CD4-positive, alpha-beta T cell treated with Interleukin-17A for 4 hours (primary cell): ENCODE measurements around the gene CFAP53.

Experiments used
- DNase-seq: peaks from one replicate; pipeline ENCODE4 v3.0.0-alpha.2; 2020; ENCODE audit warnings: mixed read lengths

CFAP53 gene

DNA sequence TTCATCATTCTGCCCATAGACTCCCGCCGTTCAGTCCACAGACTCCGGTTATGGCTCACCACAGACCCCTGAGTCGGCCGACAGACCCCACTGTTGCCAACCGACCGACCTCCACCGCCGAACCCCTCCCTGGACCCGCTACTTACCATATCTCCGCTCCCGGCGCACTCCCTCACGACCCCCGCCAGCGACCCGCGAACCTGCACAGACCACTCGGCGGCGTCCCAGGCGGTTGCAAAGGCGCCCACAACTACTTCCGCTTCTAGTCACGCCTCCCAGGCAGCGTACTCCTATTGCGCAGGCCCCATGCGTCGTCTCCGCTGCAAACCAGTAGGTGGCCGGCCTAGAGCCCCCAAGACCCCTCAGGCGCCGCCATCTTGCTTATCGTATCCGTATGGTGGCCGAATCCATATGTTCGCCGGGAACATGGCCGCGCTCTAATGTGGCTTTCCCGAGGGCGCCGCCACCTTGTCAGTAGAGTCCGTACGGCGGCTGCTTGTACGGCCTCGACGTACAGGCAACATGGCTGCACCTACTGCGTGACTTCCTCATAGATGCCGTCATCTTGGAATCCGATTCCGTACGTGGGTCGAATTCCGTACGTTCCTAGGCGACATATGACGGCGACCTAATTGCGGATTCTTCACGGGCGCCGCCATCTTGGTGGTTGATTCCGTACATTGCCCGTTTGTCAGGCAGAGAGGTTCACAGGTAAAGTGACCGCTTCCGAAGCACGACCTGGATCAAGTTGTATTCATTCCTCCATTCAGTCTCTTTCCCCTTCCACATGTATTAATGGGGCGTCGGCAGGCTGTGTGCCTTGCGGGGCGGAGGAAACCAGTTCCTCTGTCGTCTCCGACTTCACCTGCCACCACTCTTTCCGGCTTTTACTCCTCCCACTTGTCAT, 21.4 kb upstream of the CFAP53 start, which contains the start of gene CXXC1:
TSS of gene CXXC1 (minus strand) at position 252 of the 907 bp plus-strand sequence. CDS start at position 149, 103 bp downstream.
- DNase-seq: peak; percentile 96

DNA sequence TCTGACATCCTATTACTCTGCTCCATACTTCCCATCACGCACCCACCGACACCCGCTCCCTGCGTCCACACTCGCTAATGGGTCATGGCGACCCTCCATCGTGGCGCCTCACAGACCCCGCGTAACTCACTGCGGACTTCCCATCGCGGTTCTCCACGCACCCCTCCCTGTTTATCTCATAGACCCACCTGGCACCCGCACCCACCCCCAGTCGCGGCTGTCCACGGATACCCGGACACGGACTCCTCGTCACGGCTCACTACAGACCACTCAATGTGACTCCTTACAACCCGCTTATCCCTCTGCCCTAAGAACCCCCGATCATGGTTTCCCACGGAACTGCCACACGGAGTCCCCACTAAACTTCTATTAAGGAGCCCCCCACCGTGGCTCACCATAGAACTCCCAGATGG, 20.7 kb upstream of the CFAP53 start:
- no peak for DNase-seq

DNA sequence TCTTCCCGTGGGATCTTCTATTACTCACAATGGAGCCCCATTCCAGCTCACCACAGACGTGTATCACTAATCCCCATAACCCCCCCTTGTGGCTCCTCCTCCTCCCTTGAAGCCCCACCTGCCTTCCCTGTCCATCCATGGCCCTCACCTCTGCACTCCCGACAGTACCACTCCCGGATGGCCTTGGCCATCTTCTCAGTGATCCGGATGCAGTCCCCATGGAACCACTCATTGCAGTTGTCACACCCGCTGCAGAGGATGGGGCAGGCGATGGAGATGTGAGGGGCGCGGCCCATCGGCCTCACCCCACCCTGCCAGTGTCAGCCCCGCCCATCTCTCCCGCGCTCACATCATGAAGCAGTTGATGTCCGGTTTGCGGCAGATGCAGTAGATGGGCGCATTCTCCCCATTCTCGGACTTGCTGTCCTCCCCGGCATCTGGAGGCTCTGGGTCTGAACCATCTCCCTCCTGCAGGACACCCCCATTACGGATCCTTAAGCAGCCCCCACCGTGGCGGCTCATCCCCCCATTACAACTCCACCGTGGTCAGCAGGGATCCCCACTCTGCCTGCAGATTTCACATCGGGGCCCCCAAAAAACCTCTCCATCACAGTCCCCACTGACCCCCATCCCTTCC, 20.2 kb upstream of the CFAP53 start:
- no peak for DNase-seq

DNA sequence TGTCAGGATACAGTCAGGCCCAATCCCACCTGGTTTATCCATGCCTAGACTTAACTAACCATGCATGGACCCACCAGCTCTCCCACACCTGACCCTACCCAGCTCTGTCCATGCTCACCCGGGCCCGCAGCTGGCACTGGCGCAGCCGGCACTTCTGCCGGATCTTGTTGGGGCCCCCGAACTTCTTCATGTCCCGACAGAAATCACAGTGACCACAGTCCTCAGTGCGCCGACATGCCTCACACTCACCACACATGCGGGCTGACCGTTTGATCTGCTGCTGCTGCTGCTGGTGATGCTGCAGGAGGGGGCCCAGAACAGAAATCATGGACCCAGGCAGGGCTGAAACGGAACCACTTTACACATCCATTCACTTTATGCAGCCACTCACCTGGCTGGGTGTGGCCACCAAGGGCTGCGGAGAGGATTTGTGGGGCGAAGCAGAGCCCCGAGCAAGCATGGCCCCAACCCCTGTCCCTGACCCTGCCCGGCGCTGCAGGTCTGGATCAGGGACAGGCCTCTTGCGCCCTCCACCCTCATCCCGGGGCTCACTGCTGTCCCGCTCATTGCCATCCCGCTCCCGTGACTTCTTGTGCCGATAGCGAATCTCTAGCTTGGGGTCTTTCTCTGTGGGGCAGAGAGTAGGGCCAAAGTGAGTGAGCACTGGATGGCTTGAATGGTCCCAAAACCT, 19.5 kb upstream of the CFAP53 start:
- no peak for DNase-seq

DNA sequence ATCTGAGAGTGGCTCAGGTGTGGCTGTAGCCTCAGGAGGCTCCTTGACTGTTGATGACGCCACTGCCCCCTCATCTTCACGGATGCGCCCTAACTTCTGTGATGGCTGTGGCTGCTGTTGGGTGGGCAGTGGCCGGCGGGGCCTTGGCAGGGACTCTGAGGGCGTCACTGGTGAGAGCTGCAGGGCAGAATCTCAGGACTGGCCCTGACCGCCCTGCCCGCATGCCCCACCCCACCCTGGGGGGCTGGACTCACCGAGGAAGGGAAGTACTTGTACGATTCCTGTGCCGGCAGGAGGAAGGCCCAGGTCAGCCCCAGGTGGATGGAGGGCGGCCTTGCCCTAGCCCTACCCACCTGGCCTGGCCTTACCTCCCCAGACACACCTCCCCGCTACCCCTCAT, 18.8 kb upstream of the CFAP53 start:
- DNase-seq: no peak

DNA sequence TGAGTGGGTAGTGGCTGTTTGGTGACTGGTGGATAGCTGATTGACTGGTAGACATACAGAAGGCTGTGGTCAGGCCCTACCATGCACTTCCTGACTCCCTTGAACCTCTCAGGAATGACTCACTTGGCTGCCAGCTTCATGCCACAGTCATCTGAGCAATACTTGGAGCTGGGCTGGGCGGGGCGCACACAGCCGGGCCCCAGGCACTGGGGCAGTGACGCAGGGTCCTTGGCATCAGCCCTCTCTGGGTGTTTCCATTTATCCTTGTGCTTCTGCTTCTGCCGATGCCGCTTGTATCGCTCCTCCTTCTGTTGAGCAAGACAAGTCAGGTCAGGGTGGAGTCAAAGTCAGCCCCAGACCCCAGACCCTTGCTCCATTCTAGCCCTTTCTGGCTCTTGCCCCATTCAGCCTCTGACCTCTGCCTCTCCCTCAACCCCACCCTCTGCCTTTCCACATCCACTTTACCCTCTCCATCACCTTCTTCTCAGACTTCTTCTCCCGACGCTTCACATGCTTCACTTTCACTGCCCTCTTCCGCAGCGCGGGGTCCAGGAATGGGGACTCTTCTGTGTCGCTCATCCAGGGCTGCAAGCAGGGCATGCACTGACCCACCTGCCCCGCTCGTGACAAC, 18.1 kb upstream of the CFAP53 start:
- no peak for DNase-seq

DNA sequence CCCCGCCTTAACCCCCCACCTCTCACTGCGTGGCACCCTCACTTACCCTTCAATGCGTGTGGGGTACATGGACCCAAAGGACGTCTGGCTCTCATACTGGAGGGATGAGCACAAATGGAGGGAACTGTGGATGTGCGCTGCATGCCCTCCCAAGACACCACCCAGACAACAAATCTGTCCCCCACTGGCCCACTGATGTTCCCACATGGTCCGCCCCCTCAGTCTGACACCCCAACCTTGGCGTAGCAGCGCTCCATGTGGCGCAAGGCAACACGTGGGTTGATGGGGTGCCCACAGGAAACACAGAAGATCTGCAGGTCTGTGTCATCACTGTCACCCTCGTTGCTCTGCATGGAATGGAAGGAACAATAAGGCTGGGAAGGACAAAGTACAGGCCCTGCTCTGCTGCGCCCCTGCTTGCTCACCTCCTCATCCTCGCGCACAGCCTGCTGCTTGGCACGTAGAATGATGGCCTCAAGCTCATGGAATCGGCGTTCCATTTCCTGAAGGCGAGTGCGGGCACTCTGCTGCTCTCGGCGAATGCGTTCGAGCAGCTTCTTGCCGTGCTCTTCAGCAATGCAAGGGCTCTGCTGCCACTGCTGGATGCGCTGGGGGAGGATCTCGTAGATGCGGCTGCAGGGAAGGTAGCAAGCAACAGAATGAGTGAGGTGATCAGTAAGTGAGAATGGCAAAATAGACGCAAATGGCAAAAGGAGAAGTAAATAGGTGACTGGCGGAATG, 17.3 kb upstream of the CFAP53 start:
- DNase-seq: no peak

DNA sequence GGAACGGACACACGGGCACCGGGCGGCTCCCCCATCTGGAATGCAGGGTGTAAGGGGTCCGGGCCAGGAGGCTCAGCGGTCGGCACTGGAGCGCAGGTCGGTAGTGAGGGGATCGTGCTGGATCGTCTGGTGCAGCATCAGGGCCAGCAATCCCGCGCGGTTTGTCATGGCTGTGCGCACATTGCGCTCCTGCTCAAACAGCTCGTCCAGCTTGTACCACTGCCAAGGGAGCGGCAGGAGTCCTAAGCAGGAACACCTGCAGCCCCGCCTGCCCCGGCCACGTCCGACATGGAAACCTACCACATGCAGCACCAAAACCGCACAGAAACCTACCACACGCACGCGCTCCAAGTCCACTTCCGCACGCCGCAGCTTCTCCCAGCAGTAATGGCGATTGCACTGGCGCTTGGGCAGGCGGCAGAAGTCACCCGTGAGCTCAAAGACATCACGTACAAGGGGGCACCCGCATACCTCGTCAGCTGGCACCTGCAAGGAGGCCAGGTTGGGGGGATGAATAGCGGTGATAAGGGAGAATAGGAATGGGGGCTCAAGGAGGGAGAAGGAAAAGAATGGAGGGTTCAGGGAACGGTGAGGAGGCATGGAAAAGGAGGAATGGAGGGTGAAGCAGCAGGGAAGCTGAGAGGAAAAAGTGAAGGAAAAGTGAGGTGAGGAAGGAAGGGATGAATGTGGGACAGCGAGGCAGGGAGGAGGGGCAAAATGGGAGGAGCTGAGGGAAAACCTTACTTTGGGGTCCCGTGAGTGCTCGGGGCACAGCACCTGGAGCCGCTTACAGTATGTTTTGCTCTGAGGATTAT, 16.4 kb upstream of the CFAP53 start:
- no peak for DNase-seq

DNA sequence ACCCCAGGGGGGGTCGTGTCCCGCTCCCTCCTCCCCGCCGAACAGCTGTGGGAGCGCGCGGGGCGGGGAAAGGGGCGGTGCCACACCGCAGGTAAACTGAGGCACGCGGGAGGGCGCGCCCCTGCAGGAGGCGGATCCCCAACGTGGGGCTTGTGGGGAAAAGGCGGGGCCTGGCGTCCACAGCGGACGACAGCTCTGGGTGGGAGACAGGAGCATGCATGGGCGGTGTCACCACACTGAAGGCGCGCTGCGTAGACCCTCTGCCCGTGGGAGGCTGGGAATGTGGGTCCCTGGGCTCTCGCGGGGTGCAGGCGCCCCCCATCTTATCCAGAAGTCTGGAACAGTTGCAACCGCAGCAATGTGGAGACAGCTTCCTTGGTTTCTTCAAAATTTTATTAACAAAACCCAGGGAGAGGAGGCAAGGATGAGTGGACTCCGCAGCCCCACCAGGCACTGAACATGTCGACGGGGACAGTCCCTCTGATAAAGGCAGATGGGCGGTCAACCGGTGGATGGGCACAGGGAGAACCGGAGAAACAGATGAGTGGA, 15.8 kb upstream of the CFAP53 start:
- no peak for DNase-seq

DNA sequence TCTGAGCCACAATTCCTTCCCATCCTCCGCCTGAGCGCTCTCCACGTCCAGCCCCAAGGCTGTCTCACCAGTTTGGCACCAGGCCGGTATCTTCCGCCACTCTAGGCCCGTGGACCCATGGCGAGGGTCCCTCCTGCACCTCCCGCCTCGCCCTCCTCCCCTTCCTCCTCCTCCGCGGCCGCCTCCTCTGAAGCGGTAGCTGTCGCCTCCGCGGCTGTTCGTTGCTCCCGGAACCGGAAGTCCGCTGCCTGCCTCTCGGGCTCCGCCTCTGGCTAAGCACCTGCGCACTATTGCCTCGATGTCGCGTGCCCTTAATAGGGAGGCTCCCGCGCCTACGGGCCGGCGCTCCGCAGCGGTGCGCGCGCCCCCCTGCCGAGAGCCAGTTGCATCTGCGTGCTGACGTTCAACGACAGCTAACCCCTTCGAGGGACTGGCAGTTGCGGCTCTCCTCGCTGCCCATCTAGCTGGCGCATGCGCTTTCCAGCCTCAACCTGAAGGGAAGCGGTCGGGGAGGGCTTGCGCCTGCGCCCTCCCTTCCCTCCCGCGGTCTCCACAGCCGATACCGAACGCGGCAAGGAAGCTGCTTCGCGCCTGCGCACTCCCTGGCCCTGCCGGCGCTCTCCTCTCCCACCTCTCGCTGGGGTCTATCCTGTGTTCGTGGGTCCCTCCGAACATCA, 15.1 kb upstream of the CFAP53 start, which contains the start of gene MBD1:
TSS of gene MBD1 (minus strand) at position 229 of the 677 bp plus-strand sequence. CDS start 1,531 bp downstream, outside the sequence.
- DNase-seq: peak; percentile 97

DNA sequence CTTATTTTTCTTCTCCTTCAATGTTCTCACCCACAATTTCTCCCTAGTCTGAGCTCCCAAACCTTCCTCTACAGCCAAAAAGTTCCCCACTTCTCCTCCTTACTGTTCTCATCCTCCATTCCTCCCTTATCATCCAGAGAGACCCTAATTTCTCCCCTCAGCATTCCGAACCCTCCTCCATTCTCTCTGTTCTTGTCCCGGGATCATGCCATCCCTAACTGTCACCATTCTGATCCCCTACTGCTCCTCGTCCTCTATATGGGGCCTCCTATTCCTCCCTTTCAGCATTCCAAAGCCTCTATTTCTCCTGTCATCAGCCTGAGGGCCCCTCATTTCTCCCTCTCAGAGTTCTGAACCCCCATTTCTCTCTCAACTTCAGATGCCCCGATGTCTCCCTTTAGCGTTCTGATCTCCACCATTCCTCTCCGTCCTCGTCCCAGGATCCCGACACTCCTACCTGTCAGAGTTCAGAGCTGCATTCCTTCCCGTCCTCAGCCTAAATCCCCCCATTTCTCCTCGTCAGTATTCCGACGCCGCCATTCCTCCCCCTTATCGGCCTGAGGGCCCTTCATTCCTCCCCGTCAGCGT, 14.5 kb upstream of the CFAP53 start:
- DNase-seq: no peak

DNA sequence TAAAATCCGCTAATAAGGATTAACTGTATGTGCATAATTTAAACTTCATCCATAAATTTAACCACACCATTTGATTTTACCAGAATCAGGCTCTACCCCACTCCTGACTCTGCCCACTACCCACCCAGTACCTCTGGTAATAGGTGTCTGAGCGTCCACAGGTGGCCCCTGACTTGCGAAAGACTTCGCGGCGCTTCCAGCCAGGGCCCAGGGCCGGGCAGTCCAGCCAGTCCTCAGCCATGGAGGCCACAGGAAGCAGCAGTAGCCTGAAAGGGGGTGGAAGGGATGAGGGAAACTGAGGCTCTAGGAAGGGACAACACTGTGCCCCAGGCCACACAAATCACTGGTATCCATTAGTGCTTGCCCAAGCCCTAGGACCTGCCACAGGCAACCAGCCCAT, 13.5 kb upstream of the CFAP53 start:
- DNase-seq: no peak

DNA sequence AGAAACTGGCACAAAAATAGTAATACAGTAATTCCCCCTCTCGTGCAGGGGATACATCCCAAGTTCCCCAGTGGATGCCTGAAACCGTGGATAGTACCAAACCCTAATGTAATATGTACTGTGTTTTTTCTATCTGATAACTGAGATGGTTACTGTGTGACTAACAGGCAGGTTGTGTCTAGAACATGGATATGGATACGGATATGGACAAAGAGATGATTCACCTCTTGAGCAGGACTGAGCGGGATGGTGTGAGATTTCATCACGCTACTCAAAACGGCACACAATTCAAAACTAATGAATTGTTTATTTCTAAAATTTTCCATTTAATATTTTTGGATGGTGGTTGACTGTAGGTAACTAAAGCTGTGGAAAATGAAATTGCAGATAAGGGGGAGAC, 11.6 kb upstream of the CFAP53 start:
- DNase-seq: no peak

DNA sequence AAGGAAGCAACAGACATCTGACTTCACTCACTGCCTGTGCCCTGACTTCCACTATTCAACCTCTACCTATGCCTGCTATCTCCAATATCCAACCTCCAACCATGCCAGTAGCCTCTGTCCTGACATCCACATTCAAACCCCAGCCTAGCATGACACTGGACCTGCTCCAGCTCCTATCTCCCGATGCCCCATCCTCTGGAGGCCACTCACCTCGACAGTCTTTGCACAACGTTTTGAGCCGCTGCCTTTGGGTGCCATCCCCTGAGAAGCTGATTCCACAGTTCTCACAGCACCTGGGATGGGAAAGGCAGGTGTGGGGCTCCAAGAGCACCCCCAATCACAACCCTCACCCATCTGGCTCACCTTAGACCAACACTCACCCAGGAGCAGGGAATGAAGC, 10.2 kb upstream of the CFAP53 start:
- no peak for DNase-seq

DNA sequence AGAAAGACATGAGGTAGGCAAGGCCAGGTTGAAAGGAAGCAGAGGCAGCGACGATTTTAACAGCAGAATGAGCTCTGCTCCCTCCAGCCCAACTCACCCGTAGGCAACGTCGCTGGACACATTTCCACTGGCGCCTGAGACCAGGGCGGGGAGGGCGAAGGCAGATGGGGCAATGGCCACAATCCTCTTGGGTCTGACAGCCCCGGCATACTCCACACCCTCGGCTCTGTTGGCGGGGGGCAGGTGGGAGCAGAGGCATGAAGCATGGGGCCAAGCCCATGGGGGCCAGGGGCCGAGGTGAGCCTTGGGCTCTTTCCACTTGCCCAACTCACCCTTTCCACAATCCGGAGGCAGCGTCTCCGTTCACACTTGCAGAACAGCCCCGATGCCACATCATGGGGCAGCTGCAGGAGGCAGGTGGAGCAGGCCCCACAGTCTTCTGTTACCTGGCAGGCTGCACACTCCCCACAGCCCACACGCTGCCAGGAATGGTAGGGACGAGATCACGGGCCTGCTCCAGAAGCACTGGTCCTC, 9.3 kb upstream of the CFAP53 start:
- no peak for DNase-seq

DNA sequence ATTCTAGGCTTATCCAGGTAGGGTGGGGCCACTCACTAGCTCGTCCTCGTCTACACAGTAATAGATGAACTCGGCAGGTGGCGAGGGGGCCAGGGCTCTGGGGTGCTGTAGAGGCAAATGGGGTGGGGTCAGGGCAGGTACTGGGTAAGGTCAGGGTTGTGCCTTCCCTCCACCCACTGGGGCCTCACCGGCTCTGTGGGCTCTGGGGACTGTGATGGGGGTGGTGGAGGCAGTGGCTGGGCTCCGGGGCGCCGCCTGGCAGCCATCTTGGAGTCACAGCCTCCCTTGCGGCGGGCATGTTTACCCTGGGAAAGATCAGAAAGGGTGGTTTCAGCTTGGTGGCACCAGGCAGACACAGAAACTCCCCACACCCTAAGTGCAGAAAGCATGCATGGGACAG, 8.6 kb upstream of the CFAP53 start:
- DNase-seq: no peak

DNA sequence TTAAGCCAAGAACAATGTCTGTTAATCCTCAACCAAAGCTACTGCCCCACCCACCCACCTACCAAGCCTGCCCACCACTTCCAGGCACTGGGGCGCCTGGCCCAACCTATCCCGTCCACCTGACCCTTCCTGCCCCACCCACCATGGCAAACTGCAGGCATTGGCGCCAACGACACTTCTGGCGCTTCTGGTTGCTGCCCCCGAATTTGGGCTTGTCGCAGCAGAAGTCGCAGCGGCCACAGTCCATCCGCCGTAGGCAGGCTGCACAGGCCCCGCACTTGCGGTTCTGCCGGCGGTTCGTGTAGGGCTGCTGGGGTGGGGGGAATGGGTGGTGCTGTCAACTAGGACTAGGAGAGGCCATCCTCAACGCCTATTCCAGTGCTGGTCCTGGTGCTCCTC, 7.7 kb upstream of the CFAP53 start:
- DNase-seq: no peak

DNA sequence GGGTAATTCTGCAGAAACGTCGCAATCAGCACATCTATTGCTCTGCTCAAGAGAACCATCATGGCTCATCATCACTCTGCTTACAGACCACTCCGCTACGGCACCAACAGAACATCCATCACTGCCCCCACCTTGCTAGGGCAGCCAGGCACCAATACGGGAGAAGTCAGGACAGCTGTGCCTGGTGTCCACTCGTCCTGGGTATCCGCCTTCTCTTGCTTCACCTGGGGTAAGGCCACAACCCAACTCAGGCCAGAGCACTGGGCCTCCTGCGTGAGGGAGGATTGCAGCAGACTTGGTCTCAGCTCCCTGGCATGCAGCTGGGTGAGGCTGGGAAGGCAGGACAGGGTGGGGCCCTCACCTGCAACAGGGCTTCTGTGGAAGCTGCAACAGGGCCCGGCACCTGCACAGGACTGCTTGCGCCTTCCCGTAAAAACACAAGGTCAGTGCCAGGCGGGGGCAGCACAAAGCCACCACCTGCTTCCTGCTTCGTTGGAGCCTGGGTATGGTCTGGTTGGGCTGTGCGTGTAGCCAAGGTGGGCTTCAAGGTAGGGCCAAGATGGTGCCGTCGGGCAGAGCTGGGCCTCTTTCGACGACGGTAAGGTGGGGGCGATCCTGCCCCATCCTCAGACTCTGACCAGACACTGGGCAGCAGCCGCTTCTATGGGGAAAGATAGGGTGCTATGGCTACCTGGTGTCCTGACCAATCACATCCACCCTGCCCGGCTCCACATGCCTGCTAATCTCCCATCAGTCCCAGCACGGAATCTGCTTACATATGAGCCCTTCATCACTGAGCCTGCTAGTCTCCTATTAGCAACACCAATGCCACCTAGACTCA, 7.1 kb upstream of the CFAP53 start:
- no peak for DNase-seq

DNA sequence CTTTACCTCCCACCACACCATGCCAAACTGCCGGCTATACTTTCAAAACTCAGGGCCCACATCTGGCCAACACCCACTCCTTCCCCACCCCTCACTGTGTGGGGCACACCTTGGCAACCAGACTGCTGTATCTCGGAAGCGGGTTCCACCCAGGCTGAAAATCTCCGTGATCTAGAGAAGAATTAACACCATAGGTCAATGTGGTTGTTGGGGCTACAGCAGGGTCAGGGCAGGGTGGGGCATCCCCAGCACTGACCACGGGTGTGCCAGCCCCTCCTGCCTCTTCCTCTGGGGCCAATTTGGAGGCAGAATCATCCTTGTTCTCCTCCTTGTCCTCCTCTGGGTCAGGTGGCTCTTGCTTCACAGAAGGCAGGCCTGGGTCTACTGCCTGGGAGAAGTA, 6.3 kb upstream of the CFAP53 start:
- DNase-seq: no peak
